ENCODE results near the gene PIKFYVE.
"Not testable (repeated sequence)": the region's sequence is repeated elsewhere in the genome, so short reads cannot be mapped to it uniquely, and the experiment has no call there.

The PIKFYVE gene

GRCh38 chr2:208358758-208359631 is 92.9 kb downstream of the PIKFYVE start:
- H3K27me3 Mint-ChIP-seq: no peaks in the 10 kb centered on the region
- peaks cover 5% of the 10 kb centered on the region for H3K36me3 Mint-ChIP-seq
- H3K4me3 Mint-ChIP-seq: no peak overlapping the region
- peak overlapping the region; percentile 14 for H3K27ac Mint-ChIP-seq
- peaks cover 7% of the 10 kb centered on the region for H3K4me1 Mint-ChIP-seq
- H3K9me3 Mint-ChIP-seq: no peaks in the 10 kb centered on the region

- Mint-ChIP-seq H3K4me1 (peaks cover 7% of the 10 kb centered on the region), H3K27ac (no peak overlapping the region), H3K27me3 (no peaks in the 10 kb centered on the region), H3K9me3 (no peaks in the 10 kb centered on the region), H3K4me3 (no peak overlapping the region), H3K36me3 (peaks cover 4% of the 10 kb centered on the region)
Observed at GRCh38 chr2:208359632-208359986, 93.6 kb downstream of the PIKFYVE start.

GRCh38 chr2:208360259-208361076 is 94.4 kb downstream of the PIKFYVE start:
- Mint-ChIP-seq H3K36me3 (peaks cover 7% of the 10 kb centered on the region), H3K27me3 (no peaks in the 10 kb centered on the region), H3K9me3 (peaks cover 5% of the 10 kb centered on the region), H3K4me3 (no peak overlapping the region), H3K4me1 (peaks cover 7% of the 10 kb centered on the region), H3K27ac (no peak overlapping the region)

GRCh38 chr2:208361077-208361441 is 95.0 kb downstream of the PIKFYVE start:
- peaks cover 7% of the 10 kb centered on the region for H3K36me3 Mint-ChIP-seq
- no peak overlapping the region for H3K4me3 Mint-ChIP-seq
- peaks cover 5% of the 10 kb centered on the region for H3K9me3 Mint-ChIP-seq
- H3K27me3 Mint-ChIP-seq: no peaks in the 10 kb centered on the region
- peaks cover 7% of the 10 kb centered on the region for H3K4me1 Mint-ChIP-seq
- no peak overlapping the region for H3K27ac Mint-ChIP-seq

GRCh38 chr2:208363485-208363884 is 97.4 kb downstream of the PIKFYVE start:
- Mint-ChIP-seq H3K27me3 (no peaks in the 10 kb centered on the region), H3K4me3 (no peak overlapping the region), H3K4me1 (no peaks in the 10 kb centered on the region), H3K27ac (no peak overlapping the region), H3K36me3 (peaks cover 7% of the 10 kb centered on the region), H3K9me3 (peaks cover 5% of the 10 kb centered on the region)

GRCh38 chr2:208366215-208367127 is 100.4 kb downstream of the PIKFYVE start:
- Mint-ChIP-seq H3K4me3 (no peak overlapping the region), H3K9me3 (peaks cover 5% of the 10 kb centered on the region), H3K36me3 (peaks cover 3% of the 10 kb centered on the region), H3K27me3 (no peaks in the 10 kb centered on the region), H3K4me1 (no peaks in the 10 kb centered on the region), H3K27ac (no peak overlapping the region)

- Mint-ChIP-seq H3K36me3 (peaks cover 2% of the 10 kb centered on the region), H3K4me1 (no peaks in the 10 kb centered on the region), H3K27ac (no peak overlapping the region), H3K9me3 (peaks cover 5% of the 10 kb centered on the region), H3K27me3 (peaks cover under 1% of the 10 kb centered on the region), H3K4me3 (no peak overlapping the region)
Observed at GRCh38 chr2:208369091-208369490, 103.0 kb downstream of the PIKFYVE start.

GRCh38 chr2:208370881-208371633 is 105.0 kb downstream of the PIKFYVE start:
- H3K27me3 Mint-ChIP-seq: peaks cover 2% of the 10 kb centered on the region
- no peak overlapping the region for H3K27ac Mint-ChIP-seq

GRCh38 chr2:208371634-208371935 is 105.5 kb downstream of the PIKFYVE start:
- H3K4me1 Mint-ChIP-seq: no peaks in the 10 kb centered on the region
- H3K27me3 Mint-ChIP-seq: peaks cover 2% of the 10 kb centered on the region
- no peaks in the 10 kb centered on the region for H3K9me3 Mint-ChIP-seq
- no peak overlapping the region for H3K4me3 Mint-ChIP-seq
- H3K27ac Mint-ChIP-seq: no peak overlapping the region
- H3K36me3 Mint-ChIP-seq: no peaks in the 10 kb centered on the region

More at GRCh38 chr2:208370881-208371633, 105.0 kb downstream of the PIKFYVE start:
- H3K36me3 Mint-ChIP-seq: no peaks in the 10 kb centered on the region
- no peaks in the 10 kb centered on the region for H3K4me1 Mint-ChIP-seq
- no peak overlapping the region for H3K4me3 Mint-ChIP-seq
- H3K9me3 Mint-ChIP-seq: no peaks in the 10 kb centered on the region

GRCh38 chr2:208373460-208374089 is 107.5 kb downstream of the PIKFYVE start:
- peaks cover 3% of the 10 kb centered on the region for H3K27me3 Mint-ChIP-seq
- no peak overlapping the region for H3K4me3 Mint-ChIP-seq
- H3K9me3 Mint-ChIP-seq: no peaks in the 10 kb centered on the region
- no peaks in the 10 kb centered on the region for H3K4me1 Mint-ChIP-seq
- H3K27ac Mint-ChIP-seq: no peak overlapping the region
- no peaks in the 10 kb centered on the region for H3K36me3 Mint-ChIP-seq

GRCh38 chr2:208375491-208376068 is 109.5 kb downstream of the PIKFYVE start:
- Mint-ChIP-seq H3K4me3 (no peak overlapping the region), H3K9me3 (no peaks in the 10 kb centered on the region), H3K36me3 (no peaks in the 10 kb centered on the region), H3K27ac (no peak overlapping the region), H3K4me1 (no peaks in the 10 kb centered on the region), H3K27me3 (peaks cover 5% of the 10 kb centered on the region)

- H3K9me3 Mint-ChIP-seq, H3K4me3 Mint-ChIP-seq, H3K27ac Mint-ChIP-seq, H3K4me1 Mint-ChIP-seq, H3K27me3 Mint-ChIP-seq, H3K36me3 Mint-ChIP-seq: not testable (repeated sequence)
Observed at GRCh38 chr2:208377344-208377860, 111.3 kb downstream of the PIKFYVE start.

- Mint-ChIP-seq H3K4me3 (no peak overlapping the region), H3K9me3 (no peaks in the 10 kb centered on the region)
Observed at GRCh38 chr2:208379192-208379591, 113.1 kb downstream of the PIKFYVE start.

GRCh38 chr2:208384637-208385036 is 118.6 kb downstream of the PIKFYVE start:
- Mint-ChIP-seq H3K27me3 (peaks cover 6% of the 10 kb centered on the region), H3K27ac (no peak overlapping the region), H3K4me3 (no peak overlapping the region), H3K36me3 (no peaks in the 10 kb centered on the region), H3K9me3 (no peaks in the 10 kb centered on the region), H3K4me1 (no peaks in the 10 kb centered on the region)

More at GRCh38 chr2:208379192-208379591, 113.1 kb downstream of the PIKFYVE start:
- no peaks in the 10 kb centered on the region for H3K4me1 Mint-ChIP-seq
- peaks cover 9% of the 10 kb centered on the region for H3K27me3 Mint-ChIP-seq
- H3K36me3 Mint-ChIP-seq: no peaks in the 10 kb centered on the region
- no peak overlapping the region for H3K27ac Mint-ChIP-seq

All from activated naive CD4-positive, alpha-beta T cell treated with anti-CD3 and anti-CD28 coated beads, Interleukin-2, amount 50 U/mL, for 24 hours (primary cell).